B cell (primary cell): Measurements from ENCODE around the gene GGA2. TPM values are rescaled to one million over a fixed set of nuclear protein-coding genes. Genes with fewer than 3 reads are reported as not detected.

Experiments
- ATAC-seq: fragments of 200-7000 bp; cut with Tn5 transposase; one replicate; pipeline ENCODE4 v1.10.0; 2021; ENCODE audit warnings: low read depth, mild to moderate bottlenecking, moderate number of reproducible peaks, moderate library complexity
- CTCF ChIA-PET: fragments of 350-600 bp; sonication (Branson Sonifier 250); formaldehyde crosslinking; loops from one replicate; lab custom pipeline; 2021; ENCODE audit warnings: antibody characterized with exemption, inconsistent platforms; lab: Charles Lee
- POLR2A ChIA-PET: fragments of 350-600 bp; sonication (Branson Sonifier 250); formaldehyde crosslinking; loops from one replicate; lab custom pipeline; 2021; ENCODE audit warnings: antibody characterized with exemption; lab: Charles Lee
- DNase-seq: peaks from one replicate; pipeline ENCODE4 v3.0.0; 2013
- H2AFZ ChIP-seq: 2 replicates; pipeline ENCODE4 v1.6.1; 2012; ENCODE audit warnings: mild to moderate bottlenecking, low read depth, low read length; ENCODE audit not compliant: insufficient read depth, poor library complexity, severe bottlenecking
- H3K27ac ChIP-seq, 2 donors: 1 replicate in 1 of 2; 2 replicates in 1 of 2; pipeline ENCODE4 v1.5.1; 2012 to 2013; ENCODE audit warnings: low read length in 2 of 2, mild to moderate bottlenecking in 2 of 2, moderate library complexity in 1 of 2
- H3K27me3 ChIP-seq, 4 experiments: fragments of 200-600 bp in 1 of 4; sonication (generic) in 1 of 4; replicated peaks in 1 of 4; 1 replicate in 2 of 4; 2 replicates in 2 of 4; pipeline versions ENCODE4 v1.6.1 to v1.7.0; 2013 to 2016; ENCODE audit warnings: low read length in 3 of 4, mild to moderate bottlenecking in 2 of 4, mixed read lengths in 1 of 4, moderate library complexity in 1 of 4; ENCODE audit not compliant: insufficient read depth in 4 of 4, control insufficient read depth in 3 of 4; ENCODE audit errors: control extremely low read depth in 1 of 4
- H3K36me3 ChIP-seq, 2 experiments: replicated peaks in 1 of 2; 1 replicate in 1 of 2; 2 replicates in 1 of 2; pipeline versions ENCODE4 v1.6.1 to v1.7.1; 2013; ENCODE audit warnings: low read length in 1 of 2; ENCODE audit not compliant: insufficient read depth in 2 of 2, control insufficient read depth in 1 of 2; ENCODE audit errors: control extremely low read depth in 1 of 2, extremely low read depth in 1 of 2
- H3K4me1 ChIP-seq, 2 donors: fragments of 200-600 bp in 1 of 2; sonication (generic) in 1 of 2; 1 replicate in 1 of 2; 2 replicates in 1 of 2; pipeline versions ENCODE4 v1.5.1 to v1.6.1; 2013 to 2017; ENCODE audit warnings: low read length in 2 of 2; ENCODE audit not compliant: control insufficient read depth in 2 of 2, insufficient read depth in 2 of 2
- H3K4me2 ChIP-seq: replicated peaks from 2 replicates; pipeline ENCODE3; 2012; ENCODE audit warnings: mild to moderate bottlenecking, low read depth, low read length; ENCODE audit not compliant: poor library complexity, severe bottlenecking
- H3K4me3 ChIP-seq, 5 experiments: fragments of 200-600 bp in 1 of 5; sonication (generic) in 1 of 5; 1 replicate in 3 of 5; 2 replicates in 2 of 5; pipeline versions ENCODE4 v1.5.1 to v1.7.0; 2011 to 2016; ENCODE audit warnings: low read length in 4 of 5, mild to moderate bottlenecking in 4 of 5, low read depth in 2 of 5, control low read depth in 1 of 5, moderate library complexity in 1 of 5; ENCODE audit not compliant: insufficient read depth in 1 of 5; ENCODE audit errors: control extremely low read depth in 1 of 5, extremely low read depth in 1 of 5
- H3K79me2 ChIP-seq: fragments of 200-600 bp; sonication (generic); one replicate; pipeline ENCODE4 v1.6.0; 2016; ENCODE audit warnings: low read length; ENCODE audit not compliant: control insufficient read depth, insufficient read depth
- H3K9ac ChIP-seq: fragments of 200-600 bp; sonication (generic); 2 replicates; pipeline ENCODE4 v1.6.1; 2017; ENCODE audit warnings: mild to moderate bottlenecking, low read length, moderate library complexity
- H3K9me3 ChIP-seq, 3 donors: one replicate each; pipeline versions ENCODE4 v1.6.1 to v1.7.1; 2013; ENCODE audit warnings: low read length in 2 of 3; ENCODE audit not compliant: control insufficient read depth in 2 of 3, insufficient read depth in 1 of 3; ENCODE audit errors: control extremely low read depth in 1 of 3
- H4K20me1 ChIP-seq: 2 replicates; pipeline ENCODE4 v1.6.0; 2012; ENCODE audit warnings: mild to moderate bottlenecking, low read length; ENCODE audit not compliant: insufficient read depth, control insufficient read depth, poor library complexity, severe bottlenecking
- H3K27ac Mint-ChIP-seq: one replicate; pipeline ENCODE4 v1.8.0; 2021; ENCODE audit warnings: mixed read lengths
- H3K27me3 Mint-ChIP-seq: one replicate; pipeline ENCODE4 v1.8.0; 2021; ENCODE audit warnings: mixed read lengths
- H3K4me1 Mint-ChIP-seq: one replicate; pipeline ENCODE4 v1.8.0; 2021; ENCODE audit warnings: mixed read lengths
- H3K4me3 Mint-ChIP-seq: one replicate; pipeline ENCODE4 v1.8.0; 2021; ENCODE audit warnings: mixed read lengths
- H3K9me3 Mint-ChIP-seq: one replicate; pipeline ENCODE4 v1.8.0; 2022; ENCODE audit warnings: mixed read lengths; ENCODE audit not compliant: insufficient read depth
- CTCF ChIP-seq: fragments of 200-600 bp; IDR thresholded peaks from one replicate; pipeline ENCODE4 v1.8.0; 2022; ENCODE audit warnings: antibody characterized with exemption, mild to moderate bottlenecking
- EZH2 ChIP-seq: IDR thresholded peaks from 2 replicates; pipeline ENCODE4 v1.6.1; 2012; ENCODE audit warnings: borderline replicate concordance, low read depth, mild to moderate bottlenecking, moderate library complexity, low read length; ENCODE audit not compliant: insufficient read depth, poor library complexity, severe bottlenecking
- WGBS: methylation state at CpG from one replicate; pipeline ENCODE4 v1.1.5; 2013; ENCODE audit warnings: missing lambda C conversion rate; ENCODE audit not compliant: insufficient coverage; 5-methylcytosine and 5-hydroxymethylcytosine counted together
- intact Hi-C: fragments of 100-400 bp; cut with micrococcal nuclease; formaldehyde crosslinking; loops from one replicate; pipeline ENCODE4 v1.10.0; 2022
- polyA plus RNA-seq: library from polyadenylated mRNA; depleted of rRNA; stranded (reverse); fragments of >200 nt; gene quantifications from 2 replicates; pipeline ENCODE4 v1.2.3, GENCODE V29; 2012
- total RNA-seq, 2 donors: library from RNA; stranded (reverse); fragments of 120-200 nt in 1 of 2; gene quantifications; 1 replicate in 1 of 2; 2 replicates in 1 of 2; pipeline versions ENCODE4 v1.2.3 to v1.2.4, GENCODE V29; 2013 to 2022

Gene GGA2
- total and polyA plus RNA-seq, 2 donors (not counting 1 experiment from before 2014, with no cell fraction given): 227 to 832 TPM

DNA sequence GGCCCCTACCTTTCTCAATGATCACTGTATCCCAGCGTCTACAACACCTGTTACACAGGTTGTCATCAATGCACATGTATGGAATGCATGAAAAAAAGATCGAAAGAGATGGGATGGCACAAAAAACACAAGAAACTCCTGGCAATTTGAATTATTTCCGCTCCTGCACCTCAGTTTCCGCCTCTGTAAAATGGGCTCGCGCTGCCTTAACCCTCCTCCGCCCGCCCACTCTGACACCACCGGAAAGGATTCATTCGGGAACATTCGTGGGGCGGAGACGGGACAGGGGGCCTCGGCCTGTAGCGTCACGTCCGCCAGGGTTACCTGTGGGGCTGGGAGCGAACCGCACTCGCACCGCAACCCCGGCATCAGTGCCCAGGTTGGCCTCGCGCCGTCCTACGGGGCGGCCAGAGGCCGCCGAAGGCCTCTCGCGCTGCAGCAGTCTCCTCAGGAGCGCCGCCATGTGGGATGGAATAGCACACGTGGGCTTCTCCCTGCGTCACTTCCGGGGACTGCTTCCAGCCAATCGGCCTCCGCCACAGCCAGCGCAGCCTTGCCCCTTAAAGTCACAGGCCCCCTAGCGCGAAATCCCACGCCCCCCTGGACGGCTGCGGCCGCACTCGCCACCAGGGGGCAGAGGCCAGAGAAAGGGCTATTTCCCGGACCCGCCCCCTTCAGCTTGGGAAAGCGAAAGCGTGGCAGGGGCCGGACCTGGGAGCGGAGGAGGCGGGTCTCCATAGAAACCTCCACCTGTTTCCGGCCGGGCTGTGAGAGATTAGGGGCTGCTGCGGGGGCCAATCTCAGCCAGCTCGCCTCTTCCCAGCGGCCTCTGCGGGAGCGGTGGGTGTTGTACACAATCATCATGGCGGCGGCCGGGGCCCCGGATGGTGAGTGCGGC lies 46.8 kb upstream of the GGA2 start, which contains the start of the genes EARS2 and UBFD1:
Gene EARS2 (minus strand): TSS at position 470 of the 898 bp plus-strand sequence. CDS start 7 bp downstream, at position 463.
Gene UBFD1 (plus strand): TSS at position 847 of the 898 bp plus-strand sequence. CDS start 16 bp downstream, at position 863.
- CTCF ChIA-PET: interaction anchor here (0.8 to 5.0 kb wide), 11 partner anchors 10 to 948 kb away, joined by 3 to 35 read pairs (median 5); partner anchors contain the start of genes DCTN5, GGA2, NDUFAB1 and PALB2
- peak within 1 kb of the TSS; percentile 93 for H3K27ac Mint-ChIP-seq
- under 1% methylated on average over 63 of the region's 65 CpGs for WGBS
- TF ChIP-seq EZH2 (no peak), CTCF (peak; percentile 79)
- H3K27me3 ChIP-seq: no peaks in the 10 kb centered on the region
- peak within 1 kb of the TSS; percentile 89 for H2AFZ ChIP-seq
- H3K79me2 ChIP-seq: peaks cover 44% of the 10 kb centered on the region
- H3K9ac ChIP-seq: peak within 1 kb of the TSS; percentile 81
- H3K9me3 Mint-ChIP-seq: no peaks in the 10 kb centered on the region
- H3K27me3 Mint-ChIP-seq: no peaks in the 10 kb centered on the region
- H3K4me1 Mint-ChIP-seq: peaks cover 34% of the 10 kb centered on the region
- H4K20me1 ChIP-seq: no peaks in the 10 kb centered on the region
- peak within 1 kb of the TSS; percentile 60 to 90 (median 86) for H3K4me3 ChIP-seq
- DNase-seq (peak; percentile 99), ATAC-seq (peak; percentile 87)
- peak within 1 kb of the TSS; percentile 93 for H3K4me3 Mint-ChIP-seq
- H3K4me2 ChIP-seq: peak within 1 kb of the TSS; percentile 89
- intact Hi-C loops: loop anchor here (1.0 kb wide), 5 partner anchors 39 to 104 kb away; partner anchors contain the start of genes COG7, DCTN5, GGA2 and NDUFAB1
- H3K9me3 ChIP-seq: no peaks in the 10 kb centered on the region
- H3K4me1 ChIP-seq: peaks cover 11 to 20% of the 10 kb centered on the region in 2 donors
- POLR2A ChIA-PET: interaction anchor here (0.7 to 2.4 kb wide), 5 partner anchors 37 to 53 kb away, joined by 5 to 9 read pairs (median 6); partner anchors contain the start of gene GGA2
- H3K36me3 ChIP-seq: peaks cover 1 to 33% of the 10 kb centered on the region in 2 experiments
- peak within 1 kb of the TSS; percentile 70 to 74 for H3K27ac ChIP-seq
